Activated naive CD4-positive, alpha-beta T cell treated with Interleukin-2 at 50 U/mL for 16 hours (primary cell): ENCODE results near the gene SPIB.
"Not testable (repeated sequence)": the region's sequence is repeated elsewhere in the genome, so short reads cannot be mapped to it uniquely, and the experiment has no call there.

Source experiments
- DNase-seq: peaks from one replicate; pipeline ENCODE4 v3.0.0-alpha.2; 2020

SPIB gene

GRCh38 chr19:50420127-50420526, 1.4 kb downstream of the SPIB start:
- DNase-seq = no peak

- DNase-seq = no peak
These were observed 2.1 kb downstream of the SPIB start for GRCh38 chr19:50420808-50421207.

GRCh38 chr19:50422397-50423278, 3.9 kb downstream of the SPIB start:
- DNase-seq = no peak

DNA sequence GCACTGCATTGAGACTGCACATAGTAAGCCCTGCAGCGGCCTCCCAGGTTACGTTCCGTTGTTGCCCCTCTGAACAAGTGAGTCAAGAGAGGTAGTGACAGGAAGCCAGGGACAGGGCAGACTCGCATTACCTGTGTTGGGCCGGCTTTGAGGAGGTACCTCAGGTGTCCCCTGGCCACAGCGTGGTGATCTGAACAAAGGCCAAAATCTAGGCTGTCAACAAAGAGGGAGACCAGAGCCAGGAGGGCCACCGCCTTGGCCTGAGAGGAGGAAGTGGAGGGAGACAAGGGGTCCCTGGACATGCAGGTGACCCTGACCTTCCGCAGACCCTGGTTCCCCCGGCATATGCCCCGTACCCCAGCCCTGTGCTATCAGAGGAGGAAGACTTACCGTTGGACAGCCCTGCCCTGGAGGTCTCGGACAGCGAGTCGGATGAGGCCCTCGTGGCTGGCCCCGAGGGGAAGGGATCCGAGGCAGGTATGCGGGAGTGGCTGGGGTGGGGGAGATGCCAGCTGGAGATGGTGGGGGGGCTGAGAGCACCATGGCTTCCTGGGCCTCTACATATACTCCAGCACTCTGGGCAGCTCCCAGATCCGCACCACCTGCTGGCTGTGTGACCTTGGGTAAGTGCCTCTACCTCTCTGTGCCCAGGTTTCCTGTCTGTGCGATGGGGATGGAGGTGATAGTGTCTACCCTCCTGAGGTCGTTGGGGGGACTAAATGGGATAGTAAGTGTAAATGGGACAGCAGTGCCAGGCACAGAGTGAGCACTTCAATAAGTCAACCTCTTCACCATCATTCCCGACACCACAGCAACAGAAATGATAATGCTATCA, 4.8 kb downstream of the SPIB start:
- no peak for DNase-seq

DNA sequence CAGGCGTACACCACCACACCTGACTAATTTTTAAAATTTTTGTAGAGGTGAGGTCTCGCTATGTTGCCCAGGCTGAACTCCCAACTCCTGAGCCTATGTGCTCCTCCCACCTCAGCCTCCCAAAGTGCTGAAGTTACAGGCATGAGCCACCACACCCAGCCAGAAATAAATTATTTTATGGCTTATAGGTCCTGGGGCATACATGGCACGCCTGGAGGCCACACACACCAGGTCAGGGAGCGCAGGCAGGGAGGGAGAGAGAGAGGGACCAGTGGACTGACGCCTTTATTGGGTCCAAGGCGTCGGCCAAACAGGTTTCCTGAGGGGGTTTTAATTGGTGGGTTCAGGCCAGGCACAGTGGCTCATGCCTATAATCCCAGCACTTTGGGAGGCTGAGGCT, 6.8 kb downstream of the SPIB start:
- DNase-seq = no peak

DNA sequence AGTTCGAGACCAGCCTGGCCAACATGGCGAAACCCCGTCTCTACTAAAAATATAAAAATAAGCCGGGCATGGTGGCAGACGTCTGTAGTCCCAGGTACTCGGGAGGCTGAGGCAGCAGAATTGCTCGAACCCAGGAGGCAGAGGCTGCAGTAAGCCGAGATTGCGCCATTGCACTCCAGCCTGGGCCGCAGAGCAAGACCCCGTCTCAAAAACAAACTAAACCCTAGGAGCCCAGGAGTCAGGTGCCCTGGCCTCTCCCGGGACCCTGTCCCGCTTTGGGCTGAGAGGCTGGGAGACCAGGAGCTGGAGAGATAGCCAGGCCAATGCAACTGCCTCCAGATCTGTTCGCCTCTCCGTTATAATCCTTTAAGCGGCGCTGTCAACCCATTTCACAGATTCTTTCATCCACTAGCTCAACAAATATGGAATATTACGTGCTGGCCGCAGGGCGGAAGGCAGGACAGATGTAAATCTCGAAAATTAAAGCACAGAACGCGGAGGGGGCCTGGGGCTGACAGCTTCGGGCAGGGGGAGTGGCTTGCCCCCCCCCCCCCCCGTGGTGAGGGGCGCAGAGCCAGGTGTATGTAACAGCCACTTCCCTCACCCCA, 8.7 kb downstream of the SPIB start:
- no peak for DNase-seq

GRCh38 chr19:50427997-50428425, 9.3 kb downstream of the SPIB start:
- peak; percentile 25 for DNase-seq

GRCh38 chr19:50428772-50429463, 10.2 kb downstream of the SPIB start:
- no peak for DNase-seq

GRCh38 chr19:50430888-50431342, 12.2 kb downstream of the SPIB start:
- no peak for DNase-seq

DNA sequence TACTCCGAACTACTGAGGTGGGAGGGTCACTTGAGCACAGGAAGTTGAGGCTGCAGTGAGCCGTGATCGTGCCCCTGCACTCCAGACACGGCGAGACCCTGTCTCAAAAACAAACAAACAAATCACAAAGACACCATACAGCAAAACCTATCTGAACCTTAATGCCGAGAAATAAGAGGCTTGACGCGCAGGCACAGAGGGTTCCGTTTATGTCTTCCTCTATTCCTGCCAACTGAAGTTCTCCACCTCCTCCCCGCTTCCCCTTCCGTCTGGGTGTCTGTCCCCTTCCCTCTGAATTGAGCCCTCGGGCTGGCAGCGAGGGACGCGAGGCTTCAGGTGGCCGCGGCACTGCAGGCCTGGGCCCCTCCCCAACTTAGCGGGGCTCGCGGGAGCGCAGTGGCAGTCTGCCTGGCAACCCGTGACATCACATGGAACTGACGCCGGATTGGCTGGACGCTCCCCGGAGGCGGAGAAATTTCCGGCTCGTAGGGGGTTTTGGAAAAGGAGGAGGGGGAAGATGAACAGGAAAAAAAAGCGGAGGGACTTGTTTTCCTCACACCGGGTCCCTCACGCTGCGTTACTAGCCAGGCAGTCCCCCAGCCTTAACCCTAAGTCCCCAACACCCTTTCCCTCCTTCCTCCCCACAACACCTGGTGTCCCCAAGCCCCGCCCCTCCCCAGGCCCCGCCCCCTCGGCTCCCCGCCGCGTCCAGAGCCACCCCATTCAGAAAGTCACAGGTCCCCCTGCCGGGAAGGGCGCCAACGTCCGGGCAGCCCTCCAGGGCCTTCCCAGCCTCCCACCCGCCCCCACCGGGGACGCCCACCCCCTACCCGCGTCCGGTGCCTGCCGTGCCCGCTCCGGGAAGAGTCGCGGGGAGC, 12.8 kb downstream of the SPIB start:
- DNase-seq = peak; percentile 89

GRCh38 chr19:50432221-50433028, 13.7 kb downstream of the SPIB start, which contains the start of gene MYBPC2:
MYBPC2 (plus strand) TSS chr19:50432892; CDS start chr19:50432954, 62 bp downstream.
- DNase-seq = no peak

DNA sequence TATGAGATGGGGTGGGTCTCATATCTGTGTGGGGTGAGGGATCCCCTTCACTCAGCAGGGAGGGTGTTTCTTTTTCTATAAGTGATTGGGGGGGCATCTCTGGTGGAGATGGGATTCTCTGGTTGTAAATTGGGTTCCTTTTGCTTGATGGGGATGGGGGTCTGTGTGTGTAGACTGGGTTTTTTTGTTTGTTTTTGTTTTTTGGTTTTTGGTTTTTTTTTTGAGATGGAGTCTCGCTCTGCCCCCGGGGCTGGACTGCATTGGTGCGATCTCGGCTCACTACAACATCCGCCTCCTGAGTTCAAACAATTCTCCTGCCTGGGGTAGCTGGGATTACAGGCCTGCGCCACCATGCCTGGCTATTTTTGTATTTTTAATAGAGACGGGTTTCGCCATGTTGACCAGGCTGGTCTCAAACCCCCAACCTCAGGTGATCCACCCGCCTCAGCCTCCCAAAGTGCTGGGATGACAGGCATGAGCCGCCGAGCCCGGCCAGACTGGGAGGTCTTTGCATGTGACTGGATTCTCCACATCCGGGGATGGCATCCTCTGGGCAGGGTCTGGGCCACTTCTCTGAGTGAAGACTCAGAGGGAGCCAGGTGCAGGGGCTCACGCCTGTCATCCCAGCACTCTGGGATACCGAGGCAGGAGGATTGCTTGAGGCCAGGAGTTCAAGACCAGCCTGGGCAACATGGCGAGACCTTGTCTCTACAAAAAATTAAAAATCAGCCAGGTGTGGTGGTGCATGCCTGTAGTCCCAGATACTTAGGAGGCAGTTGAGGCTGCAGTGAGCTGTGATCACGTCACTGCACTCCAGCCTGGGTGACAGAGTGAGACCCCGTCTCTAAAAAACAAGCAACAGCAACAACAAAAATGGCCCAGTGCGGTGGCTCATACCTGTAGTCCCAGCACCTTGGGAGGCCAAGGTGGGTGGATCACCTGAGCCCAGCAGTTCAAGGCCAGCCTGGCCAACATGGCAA, 14.8 kb downstream of the SPIB start:
- no peak for DNase-seq

GRCh38 chr19:50434525-50434924, 15.8 kb downstream of the SPIB start:
- no peak for DNase-seq

DNA sequence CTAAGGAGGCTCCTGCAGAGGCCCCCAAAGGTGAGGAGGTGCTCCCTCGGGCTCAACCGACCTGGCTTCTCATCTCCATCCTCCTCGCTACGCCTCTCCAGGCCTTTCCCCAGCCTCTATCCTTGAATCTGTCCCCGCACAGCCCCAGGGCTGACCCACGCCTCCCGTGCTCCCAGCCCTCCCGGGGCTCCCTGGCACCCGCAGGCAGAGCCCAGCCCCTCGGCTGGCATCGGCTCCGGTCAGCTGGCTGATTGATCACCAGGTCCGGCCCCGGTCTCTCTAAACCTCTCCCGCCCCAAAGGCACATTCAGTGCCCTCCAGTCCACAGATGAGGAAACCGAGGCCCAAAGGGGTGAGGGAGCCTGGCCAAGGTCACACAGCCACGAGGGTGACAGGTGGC, 16.5 kb downstream of the SPIB start:
- DNase-seq = no peak

DNA sequence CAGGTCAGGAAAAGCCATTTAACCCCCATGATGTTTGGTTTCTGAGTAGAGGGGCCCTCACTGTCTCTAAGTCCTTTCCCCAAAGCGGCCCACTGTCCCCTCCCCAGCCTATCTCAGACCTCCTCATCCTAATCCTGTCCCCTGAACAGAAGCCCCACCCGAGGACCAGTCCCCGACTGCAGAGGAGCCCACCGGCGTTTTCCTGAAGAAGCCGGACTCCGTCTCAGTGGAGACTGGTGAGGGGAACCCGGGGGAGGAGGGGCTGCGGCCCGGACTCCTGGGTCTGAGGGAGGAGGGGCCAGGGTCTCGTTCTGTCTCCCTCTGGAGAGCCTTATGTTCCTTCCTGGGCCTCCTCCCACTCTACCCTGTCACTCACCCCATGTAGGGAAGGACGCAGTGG, 16.9 kb downstream of the SPIB start:
- DNase-seq = no peak

- no peak for DNase-seq
These were observed 19.2 kb downstream of the SPIB start for GRCh38 chr19:50437862-50438449.

GRCh38 chr19:50439130-50439529, 20.4 kb downstream of the SPIB start:
- not testable (repeated sequence) for DNase-seq

DNA sequence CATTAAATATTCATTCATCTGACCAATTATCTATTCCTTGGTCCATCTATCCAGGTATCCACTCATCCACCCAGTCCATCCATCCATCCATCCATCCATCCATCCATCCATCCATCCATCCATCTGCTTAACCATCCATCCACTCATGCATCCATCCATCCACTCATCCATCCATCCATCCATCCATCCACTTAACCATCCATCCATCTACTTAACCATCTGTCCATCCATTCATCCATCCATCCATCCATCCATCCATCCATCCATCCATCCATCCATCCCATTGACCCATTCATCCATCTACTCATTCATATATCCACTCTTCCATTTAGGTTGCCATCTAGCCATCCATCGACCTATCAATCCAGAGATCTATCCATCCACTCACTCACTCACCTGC, 25.3 kb downstream of the SPIB start:
- no peak for DNase-seq

DNA sequence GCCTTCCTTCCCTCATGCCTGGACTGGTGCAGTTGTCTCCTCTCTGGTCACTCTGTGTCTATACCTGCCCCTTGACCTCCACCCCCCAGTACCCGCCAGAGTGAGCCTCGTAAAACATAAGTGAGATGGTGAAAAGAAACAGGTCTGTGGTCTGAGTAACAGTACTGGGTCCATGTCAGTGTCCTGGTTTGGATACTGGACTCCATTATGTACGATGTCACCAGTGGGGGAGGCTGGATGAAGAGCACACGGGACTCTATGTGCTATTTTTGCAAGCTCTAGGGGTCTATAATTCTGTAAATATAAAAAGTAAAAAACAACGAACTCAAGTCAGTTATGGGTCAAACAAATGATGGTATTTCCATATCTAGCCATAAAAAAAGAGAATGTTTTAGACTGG, 28.3 kb downstream of the SPIB start:
- DNase-seq = no peak
